ENCODE data around the gene PCSK9. TPM values are rescaled to one million over a fixed set of nuclear protein-coding genes. Genes with fewer than 3 reads are reported as not detected.

Gene PCSK9
- 0.26 and 0.86 TPM in 2 replicates for total RNA-seq

DNA sequence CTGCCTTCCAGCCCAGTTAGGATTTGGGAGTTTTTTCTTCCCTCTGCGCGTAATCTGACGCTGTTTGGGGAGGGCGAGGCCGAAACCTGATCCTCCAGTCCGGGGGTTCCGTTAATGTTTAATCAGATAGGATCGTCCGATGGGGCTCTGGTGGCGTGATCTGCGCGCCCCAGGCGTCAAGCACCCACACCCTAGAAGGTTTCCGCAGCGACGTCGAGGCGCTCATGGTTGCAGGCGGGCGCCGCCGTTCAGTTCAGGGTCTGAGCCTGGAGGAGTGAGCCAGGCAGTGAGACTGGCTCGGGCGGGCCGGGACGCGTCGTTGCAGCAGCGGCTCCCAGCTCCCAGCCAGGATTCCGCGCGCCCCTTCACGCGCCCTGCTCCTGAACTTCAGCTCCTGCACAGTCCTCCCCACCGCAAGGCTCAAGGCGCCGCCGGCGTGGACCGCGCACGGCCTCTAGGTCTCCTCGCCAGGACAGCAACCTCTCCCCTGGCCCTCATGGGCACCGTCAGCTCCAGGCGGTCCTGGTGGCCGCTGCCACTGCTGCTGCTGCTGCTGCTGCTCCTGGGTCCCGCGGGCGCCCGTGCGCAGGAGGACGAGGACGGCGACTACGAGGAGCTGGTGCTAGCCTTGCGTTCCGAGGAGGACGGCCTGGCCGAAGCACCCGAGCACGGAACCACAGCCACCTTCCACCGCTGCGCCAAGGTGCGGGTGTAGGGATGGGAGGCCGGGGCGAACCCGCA lies at the start of gene PCSK9:
TSS of gene PCSK9 (plus strand) at position 207 of the 741 bp plus-strand sequence. CDS start at position 497, 290 bp downstream.

DNA sequence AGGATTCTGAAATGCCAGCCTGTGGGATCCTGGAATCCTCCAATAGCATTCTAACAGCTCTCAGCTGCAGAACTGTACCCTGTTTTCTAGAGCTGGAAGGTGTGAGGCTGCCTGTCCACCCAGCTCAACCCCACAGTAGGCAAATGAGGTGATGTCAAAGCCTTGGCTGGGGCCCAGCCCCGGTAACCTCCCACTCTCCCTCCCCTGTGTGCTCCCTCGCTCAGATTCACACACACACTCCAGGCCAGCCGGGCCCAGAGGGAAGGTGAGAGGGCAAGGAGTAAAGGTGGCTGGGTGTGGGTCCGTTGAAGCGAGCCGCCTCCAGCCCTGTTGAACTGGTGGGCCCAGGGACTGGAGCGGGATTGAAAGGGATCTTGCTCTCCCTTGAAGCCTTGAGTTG lies 40.7 kb upstream of the PCSK9 start, which contains the start of gene BSND:
TSS of gene BSND (plus strand) at position 257 of the 400 bp plus-strand sequence. CDS start 254 bp downstream, outside the sequence.

Other genes starting within 250 kb of the PCSK9 start
- gene TTC22, start 238.2 kb upstream of the PCSK9 start, total RNA-seq: under 0.01 TPM in 1 of 2 replicates, not detected in the other
- gene DHCR24, start 152.4 kb upstream of the PCSK9 start, total RNA-seq: 137 and 154 TPM in 2 replicates
- 0.11 TPM in 1 of 2 replicates, not detected in the other for gene TMEM61, start 58.9 kb upstream of the PCSK9 start, total RNA-seq
- not detected in 2 replicates for gene BSND, start 40.6 kb upstream of the PCSK9 start, total RNA-seq
- gene USP24, start 175.8 kb downstream of the PCSK9 start, total RNA-seq: 93.6 and 95.0 TPM in 2 replicates

Data from articular chondrocyte of knee joint (primary cell).